ENCODE measurements around the gene CFI. TPM values are rescaled to one million over a fixed set of nuclear protein-coding genes. Genes with fewer than 3 reads are reported as not detected.

CFI gene
- total and polyA plus RNA-seq, 9 of the 15 experiments (the other 6 are each of a cell fraction or from before 2014, with no cell fraction given), result 0.30 to 8.4 (median 0.95) TPM

- H3K4me3 ChIP-seq, result no peak overlapping the region
- no peaks in the 10 kb centered on the region for H3K79me2 ChIP-seq (ENCODE audit: control insufficient read depth, insufficient read depth, low read length)
- no peaks in the 10 kb centered on the region for H3K27me3 ChIP-seq (ENCODE audit: control insufficient read depth in 2 of 2, insufficient read depth in 2 of 2, low read length in 2 of 2)
- no TSS peak for BruUV-seq (replicated peaks)
- no peak overlapping the region for H3K27ac ChIP-seq (ENCODE audit: extremely low read depth, low read depth, low read length)
- in situ Hi-C loops (cut with MboI), result no loop called here
- ChIA-PET CTCF (ENCODE audit: low intra/inter-chr PET ratio) (no interaction called here), POLR2A (no interaction called here)
- peak overlapping the region; percentile 25 for H2AFZ ChIP-seq (ENCODE audit: low read depth, low read length)
- H3K4me1 ChIP-seq (replicated peaks in 1 of 2; ENCODE audit: control insufficient read depth in 2 of 2, insufficient read depth in 2 of 2, low read length in 2 of 2), result peaks cover 3 to 15% of the 10 kb centered on the region in 2 experiments; a peak in 3 of 5 replicates
- H4K20me1 ChIP-seq (replicated peaks; ENCODE audit: control insufficient read depth, insufficient read depth, low read length), result no peaks in the 10 kb centered on the region
- H3K9ac ChIP-seq (ENCODE audit: insufficient read depth in 1 of 2, low read depth in 2 of 2, low read length in 2 of 2), result no peak overlapping the region
- peak; percentile 34; the same call in 2 of the 3 replicates for ATAC-seq
- intact Hi-C loops (cut with micrococcal nuclease), result no loop called here
- DNase-seq (ENCODE audit: extremely low read depth in 1 of 4, low spot score in 3 of 4), result no peak
- H3K36me3 ChIP-seq (ENCODE audit: control insufficient read depth, insufficient read depth, low read length), result no peaks in the 10 kb centered on the region
- no peaks in the 10 kb centered on the region for H3K9me3 ChIP-seq (replicated peaks; ENCODE audit: control insufficient read depth, insufficient read depth, low read depth, low read length)
- peak; percentile 29 for FAIRE-seq
- no peaks in the 10 kb centered on the region for H3K9me1 ChIP-seq (ENCODE audit: control insufficient read depth, insufficient read depth, low read length)
- no peak overlapping the region for H3K4me2 ChIP-seq (ENCODE audit: insufficient read depth, low read length)
- TF ChIP-seq SMAD1 (IDR thresholded peaks at IDR 0.05; ENCODE audit: low read depth, low read length, partially characterized antibody) (no peak), L3MBTL2 (IDR thresholded peaks at IDR 0.05) (peak; percentile 75), SIX5 (IDR thresholded peaks at IDR 0.05; ENCODE audit: borderline replicate concordance in 1 of 2, insufficient read depth in 1 of 2, low read depth in 1 of 2, low read length in 2 of 2) (no peak), THRA (IDR thresholded peaks at IDR 0.05) (no peak), PBX2 (CRISPR knock-in tag; IDR thresholded peaks at IDR 0.05; ENCODE audit: low read depth) (no peak), PBX2 (tag; conservative IDR thresholded peaks at IDR 0.05; ENCODE audit: low read depth) (peak; percentile 91), MGA (IDR thresholded peaks at IDR 0.05) (peak; percentile 67)
Observed at GRCh38 chr4:109745830-109746229, 56.0 kb downstream of the CFI start.

Data from K562 (cell line).